Tibial artery (tissue), 4 donors: ENCODE results near the gene EDN2.

Experiments
- DNase-seq, 2 donors: peaks; one replicate each; pipeline ENCODE4 v3.0.0-alpha.2; 2019
- H3K27ac ChIP-seq, 2 donors: fragments of 200-600 bp; sonication (generic) in 1 of 2; 1 replicate in 1 of 2; 2 replicates in 1 of 2; pipeline ENCODE4 v1.5.1; 2018 to 2019; ENCODE audit warnings: mild to moderate bottlenecking in 1 of 2
- H3K27me3 ChIP-seq, 2 donors: fragments of 200-600 bp; sonication (generic) in 1 of 2; one replicate each; pipeline versions ENCODE4 v1.5.1 to v1.6.0; 2016 to 2019
- H3K36me3 ChIP-seq, 3 donors: fragments of 200-600 bp; sonication (generic) in 2 of 3; one replicate each; pipeline ENCODE4 v1.5.1; 2016 to 2019; ENCODE audit warnings: mild to moderate bottlenecking in 2 of 3
- H3K4me1 ChIP-seq, 4 donors: fragments of 200-600 bp; sonication (generic) in 2 of 4; 1 replicate in 3 of 4; 2 replicates in 1 of 4; pipeline ENCODE4 v1.5.1; 2016 to 2019
- H3K4me3 ChIP-seq, 2 donors: fragments of 200-600 bp; sonication (generic) in 1 of 2; 1 replicate in 1 of 2; 2 replicates in 1 of 2; pipeline ENCODE4 v1.5.1; 2018 to 2019; ENCODE audit warnings: mild to moderate bottlenecking in 2 of 2
- H3K9me3 ChIP-seq, 3 donors: fragments of 200-600 bp; sonication (generic) in 1 of 3; one replicate each; pipeline ENCODE4 v1.5.1; 2016 to 2019
- intact Hi-C: fragments of 100-400 bp; cut with DNase I; formaldehyde crosslinking; loops from one replicate; pipeline ENCODE4 v1.15.0; 2023; ENCODE audit warnings: low total_unique reads
- TF ChIP-seq, protein P1 (sequence below), 2 experiments: fragments of 200-600 bp in 1 of 2; fragments of 450-650 bp in 1 of 2; IDR thresholded peaks; one replicate each; pipeline ENCODE4 v1.5.1; 2017 to 2019; ENCODE audit warnings: antibody characterized with exemption in 2 of 2, mild to moderate bottlenecking in 1 of 2, moderate library complexity in 1 of 2

The EDN2 gene

GRCh38 chr1:41493117-41493536 is 8.6 kb upstream of the EDN2 start:
- Histone ChIP-seq H3K4me3 (no peak overlapping the region), H3K27ac (peak overlapping the region; percentile 28 to 55), H3K36me3 (no peaks in the 10 kb centered on the region), H3K4me1 (peaks cover 5 to 44% (median 40%) of the 10 kb centered on the region in 4 donors), H3K27me3 (no peaks in the 10 kb centered on the region), H3K9me3 (no peaks in the 10 kb centered on the region)
- no peak for DNase-seq
- TF ChIP-seq, protein P1, sequence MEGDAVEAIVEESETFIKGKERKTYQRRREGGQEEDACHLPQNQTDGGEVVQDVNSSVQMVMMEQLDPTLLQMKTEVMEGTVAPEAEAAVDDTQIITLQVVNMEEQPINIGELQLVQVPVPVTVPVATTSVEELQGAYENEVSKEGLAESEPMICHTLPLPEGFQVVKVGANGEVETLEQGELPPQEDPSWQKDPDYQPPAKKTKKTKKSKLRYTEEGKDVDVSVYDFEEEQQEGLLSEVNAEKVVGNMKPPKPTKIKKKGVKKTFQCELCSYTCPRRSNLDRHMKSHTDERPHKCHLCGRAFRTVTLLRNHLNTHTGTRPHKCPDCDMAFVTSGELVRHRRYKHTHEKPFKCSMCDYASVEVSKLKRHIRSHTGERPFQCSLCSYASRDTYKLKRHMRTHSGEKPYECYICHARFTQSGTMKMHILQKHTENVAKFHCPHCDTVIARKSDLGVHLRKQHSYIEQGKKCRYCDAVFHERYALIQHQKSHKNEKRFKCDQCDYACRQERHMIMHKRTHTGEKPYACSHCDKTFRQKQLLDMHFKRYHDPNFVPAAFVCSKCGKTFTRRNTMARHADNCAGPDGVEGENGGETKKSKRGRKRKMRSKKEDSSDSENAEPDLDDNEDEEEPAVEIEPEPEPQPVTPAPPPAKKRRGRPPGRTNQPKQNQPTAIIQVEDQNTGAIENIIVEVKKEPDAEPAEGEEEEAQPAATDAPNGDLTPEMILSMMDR (IDR thresholded peaks at IDR 0.05): no peak
- intact Hi-C loops: no loop called here

GRCh38 chr1:41492341-41492848 is 7.9 kb upstream of the EDN2 start:
- H3K27ac ChIP-seq: peak overlapping the region; percentile 21 to 39
- H3K27me3 ChIP-seq: no peaks in the 10 kb centered on the region
- no peak for DNase-seq
- H3K4me1 ChIP-seq: peaks cover 5 to 37% (median 34%) of the 10 kb centered on the region in 4 donors
- no peak overlapping the region for H3K4me3 ChIP-seq
- TF ChIP-seq, protein P1 (IDR thresholded peaks at IDR 0.05): peak; percentile 22 to 27
- H3K36me3 ChIP-seq: no peaks in the 10 kb centered on the region
- intact Hi-C loops: no loop called here
- no peaks in the 10 kb centered on the region for H3K9me3 ChIP-seq

- Histone ChIP-seq H3K36me3 (no peaks in the 10 kb centered on the region), H3K27me3 (no peaks in the 10 kb centered on the region), H3K9me3 (no peaks in the 10 kb centered on the region), H3K27ac (no peak overlapping the region), H3K4me3 (no peak overlapping the region), H3K4me1 (peaks cover 0 to 24% (median 21%) of the 10 kb centered on the region in 4 donors)
- DNase-seq: no peak
- intact Hi-C loops: no loop called here
- TF ChIP-seq, protein P1 (IDR thresholded peaks at IDR 0.05): no peak
Observed at GRCh38 chr1:41490911-41491310, 6.4 kb upstream of the EDN2 start.

DNA sequence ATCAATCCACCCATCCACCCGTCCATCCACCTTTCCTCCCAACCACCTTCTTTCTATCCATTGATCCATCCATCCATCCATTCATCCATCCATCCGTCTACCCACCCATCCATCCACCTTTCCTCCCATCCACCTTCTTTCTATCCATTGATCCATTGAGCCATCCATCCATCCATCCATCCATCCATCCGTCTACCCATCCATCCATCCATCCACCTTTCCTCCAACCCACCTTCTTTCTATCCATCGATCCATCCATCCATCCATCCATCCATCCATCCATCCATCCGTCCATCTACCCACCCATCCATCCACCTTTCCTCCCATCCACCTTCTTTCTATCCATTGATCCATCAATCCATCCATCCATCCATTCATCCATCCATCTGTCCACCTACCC is 5.1 kb upstream of the EDN2 start:
- Histone ChIP-seq H3K27me3 (no peaks in the 10 kb centered on the region), H3K9me3 (no peaks in the 10 kb centered on the region), H3K36me3 (no peaks in the 10 kb centered on the region), H3K4me1 (peaks cover 0 to 24% (median 20%) of the 10 kb centered on the region in 4 donors), H3K4me3 (no peak overlapping the region), H3K27ac (no peak overlapping the region)
- DNase-seq: no peak
- TF ChIP-seq, protein P1 (IDR thresholded peaks at IDR 0.05): no peak
- intact Hi-C loops: no loop called here

DNA sequence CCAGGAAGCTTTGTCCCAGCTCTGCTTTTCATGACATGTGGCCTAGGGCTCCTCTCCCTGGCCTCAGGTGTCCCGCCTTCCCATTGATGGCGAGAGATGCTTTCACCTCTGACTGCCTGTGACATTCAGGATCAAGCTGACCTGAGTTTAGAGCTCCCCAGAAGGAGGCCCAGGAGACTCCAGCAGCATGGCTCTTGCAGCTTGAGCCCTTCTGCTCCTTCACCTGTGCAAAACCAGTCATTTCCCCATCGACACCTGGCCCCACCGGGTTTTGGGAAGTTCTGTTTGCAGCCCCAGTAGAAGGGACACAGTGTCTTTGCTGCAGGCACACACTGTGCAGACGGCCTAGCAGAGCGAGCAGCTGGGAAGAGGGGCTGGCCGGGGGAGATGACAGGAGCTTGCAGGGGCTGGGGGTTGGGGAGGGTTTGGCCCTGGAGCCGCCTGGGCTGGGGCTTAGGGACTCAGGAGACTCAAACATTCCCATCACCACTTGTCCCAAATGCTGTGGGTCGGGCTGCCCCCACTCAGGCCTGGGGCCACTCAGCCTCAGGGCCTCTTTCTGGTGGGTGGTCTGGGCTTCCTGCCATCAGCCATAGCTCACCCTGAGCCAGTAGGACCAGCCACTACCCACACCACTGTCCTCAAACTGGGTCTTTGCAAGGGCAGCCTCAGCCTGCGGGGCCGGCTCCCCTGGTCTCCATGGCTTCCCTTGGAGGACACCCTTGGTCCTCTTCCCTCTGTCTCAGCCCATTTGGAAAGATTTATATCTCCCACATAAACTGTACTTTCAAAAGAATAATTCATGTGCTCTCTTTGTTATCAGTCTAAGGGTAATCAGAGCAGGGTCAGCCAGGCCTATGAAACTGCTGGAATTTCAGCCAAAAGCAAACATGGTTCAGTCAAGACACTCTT is 3.8 kb upstream of the EDN2 start:
- TF ChIP-seq, protein P1 (IDR thresholded peaks at IDR 0.05): no peak
- H3K36me3 ChIP-seq: no peaks in the 10 kb centered on the region
- no peak overlapping the region for H3K27ac ChIP-seq
- no peaks in the 10 kb centered on the region for H3K27me3 ChIP-seq
- intact Hi-C loops: no loop called here
- H3K4me1 ChIP-seq: peaks cover 0 to 36% (median 20%) of the 10 kb centered on the region in 4 donors
- no peaks in the 10 kb centered on the region for H3K9me3 ChIP-seq
- DNase-seq: no peak
- H3K4me3 ChIP-seq: no peak overlapping the region
